ENCODE measurements around the gene MROH2A.

The MROH2A gene

DNA sequence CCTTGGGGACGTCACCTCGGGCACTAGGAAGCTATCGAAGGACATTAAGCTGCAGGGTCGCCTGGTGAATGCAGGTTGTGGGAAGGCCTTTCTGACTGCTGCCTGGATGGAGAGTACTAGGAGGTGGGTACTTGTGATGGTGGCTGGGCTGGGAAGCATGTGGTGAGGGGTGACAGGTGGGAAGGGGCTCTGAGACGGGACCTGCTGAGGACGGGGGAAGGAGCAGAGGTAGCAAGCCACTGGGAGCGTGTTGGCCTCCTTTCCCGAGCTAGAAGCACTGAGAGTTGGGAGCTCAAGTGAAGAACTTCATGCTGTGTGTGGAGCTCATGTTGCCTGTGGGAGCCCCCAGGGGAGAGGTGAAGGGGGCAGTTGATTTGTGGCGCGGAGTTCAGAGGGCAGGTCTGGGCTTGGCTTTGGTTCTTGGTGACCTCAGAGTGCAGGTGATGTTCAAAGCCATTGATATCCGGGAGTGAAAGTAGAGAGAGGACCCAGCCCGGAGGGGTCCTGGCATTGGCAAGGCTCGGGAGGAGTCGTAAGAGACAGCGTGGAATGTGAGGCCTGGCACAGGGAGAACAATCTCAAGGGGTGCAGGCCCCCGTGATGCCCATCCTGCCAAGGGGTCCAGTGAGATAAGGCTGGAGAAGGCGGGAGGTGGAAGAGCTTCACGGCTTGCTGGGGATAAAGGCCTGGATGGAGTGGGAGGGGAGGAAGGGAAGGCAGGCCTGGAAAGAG lies 13.2 kb downstream of the MROH2A start:
- no peaks in the 10 kb centered on the region for H3F3A ChIP-seq (ENCODE audit: low read depth)
- no peak overlapping the region for H3K4me2 ChIP-seq (ENCODE audit: low read depth, low read length, poor library complexity, severe bottlenecking)
- no peak overlapping the region for H2AFZ ChIP-seq (ENCODE audit: low read length)
- no peak overlapping the region for H3K4me3 ChIP-seq (ENCODE audit: low read length, poor library complexity, severe bottlenecking)
- H3K9ac ChIP-seq (ENCODE audit: low read depth, low read length, poor library complexity, severe bottlenecking), result no peak overlapping the region
- no peaks in the 10 kb centered on the region for H3K27me3 ChIP-seq (ENCODE audit: insufficient read depth, low read length, poor library complexity, severe bottlenecking)
- no peaks in the 10 kb centered on the region for H3K9me3 ChIP-seq (ENCODE audit: insufficient read depth, low read depth, low read length)
- H3K79me2 ChIP-seq (ENCODE audit: insufficient read depth, low read length), result no peaks in the 10 kb centered on the region
- TF ChIP-seq, protein P1, sequence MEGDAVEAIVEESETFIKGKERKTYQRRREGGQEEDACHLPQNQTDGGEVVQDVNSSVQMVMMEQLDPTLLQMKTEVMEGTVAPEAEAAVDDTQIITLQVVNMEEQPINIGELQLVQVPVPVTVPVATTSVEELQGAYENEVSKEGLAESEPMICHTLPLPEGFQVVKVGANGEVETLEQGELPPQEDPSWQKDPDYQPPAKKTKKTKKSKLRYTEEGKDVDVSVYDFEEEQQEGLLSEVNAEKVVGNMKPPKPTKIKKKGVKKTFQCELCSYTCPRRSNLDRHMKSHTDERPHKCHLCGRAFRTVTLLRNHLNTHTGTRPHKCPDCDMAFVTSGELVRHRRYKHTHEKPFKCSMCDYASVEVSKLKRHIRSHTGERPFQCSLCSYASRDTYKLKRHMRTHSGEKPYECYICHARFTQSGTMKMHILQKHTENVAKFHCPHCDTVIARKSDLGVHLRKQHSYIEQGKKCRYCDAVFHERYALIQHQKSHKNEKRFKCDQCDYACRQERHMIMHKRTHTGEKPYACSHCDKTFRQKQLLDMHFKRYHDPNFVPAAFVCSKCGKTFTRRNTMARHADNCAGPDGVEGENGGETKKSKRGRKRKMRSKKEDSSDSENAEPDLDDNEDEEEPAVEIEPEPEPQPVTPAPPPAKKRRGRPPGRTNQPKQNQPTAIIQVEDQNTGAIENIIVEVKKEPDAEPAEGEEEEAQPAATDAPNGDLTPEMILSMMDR (conservative IDR thresholded peaks at IDR 0.05; ENCODE audit: low read length), result no peak
- TF ChIP-seq EZH2phosphoT487 (IDR thresholded peaks at IDR 0.05; ENCODE audit: borderline replicate concordance), result no peak
- no peaks in the 10 kb centered on the region for H4K20me1 ChIP-seq (ENCODE audit: insufficient read depth, low read length, poor library complexity, severe bottlenecking)
- no peaks in the 10 kb centered on the region for H3K36me3 ChIP-seq (ENCODE audit: insufficient read depth, low read length)
- no peaks in the 10 kb centered on the region for H3K9me2 ChIP-seq (replicated peaks; ENCODE audit: low read depth, low read length)
- H3K4me1 ChIP-seq (ENCODE audit: insufficient read depth, low read length, poor library complexity, severe bottlenecking), result no peaks in the 10 kb centered on the region

- no peaks in the 10 kb centered on the region for H3K9me3 ChIP-seq (ENCODE audit: insufficient read depth, low read depth, low read length)
- no peak overlapping the region for H3K9ac ChIP-seq (ENCODE audit: low read depth, low read length, poor library complexity, severe bottlenecking)
- H3K79me2 ChIP-seq (ENCODE audit: insufficient read depth, low read length), result no peaks in the 10 kb centered on the region
- TF ChIP-seq EZH2phosphoT487 (IDR thresholded peaks at IDR 0.05; ENCODE audit: borderline replicate concordance), result no peak
- TF ChIP-seq, protein P1 (conservative IDR thresholded peaks at IDR 0.05; ENCODE audit: low read length), result no peak
- H3F3A ChIP-seq (ENCODE audit: low read depth), result no peaks in the 10 kb centered on the region
- no peaks in the 10 kb centered on the region for H3K4me1 ChIP-seq (ENCODE audit: insufficient read depth, low read length, poor library complexity, severe bottlenecking)
- no peak overlapping the region for H2AFZ ChIP-seq (ENCODE audit: low read length)
- no peaks in the 10 kb centered on the region for H4K20me1 ChIP-seq (ENCODE audit: insufficient read depth, low read length, poor library complexity, severe bottlenecking)
- H3K4me3 ChIP-seq (ENCODE audit: low read length, poor library complexity, severe bottlenecking), result no peak overlapping the region
- H3K36me3 ChIP-seq (ENCODE audit: insufficient read depth, low read length), result no peaks in the 10 kb centered on the region
- no peaks in the 10 kb centered on the region for H3K27me3 ChIP-seq (ENCODE audit: insufficient read depth, low read length, poor library complexity, severe bottlenecking)
- H3K9me2 ChIP-seq (replicated peaks; ENCODE audit: low read depth, low read length), result no peaks in the 10 kb centered on the region
- H3K4me2 ChIP-seq (ENCODE audit: low read depth, low read length, poor library complexity, severe bottlenecking), result no peak overlapping the region
These were observed 13.8 kb downstream of the MROH2A start for GRCh38 chr2:233791883-233792329.

- Histone ChIP-seq H3K4me1 (ENCODE audit: insufficient read depth, low read length, poor library complexity, severe bottlenecking) (no peaks in the 10 kb centered on the region), H3K9me3 (ENCODE audit: insufficient read depth, low read depth, low read length) (no peaks in the 10 kb centered on the region), H3K9me2 (replicated peaks; ENCODE audit: low read depth, low read length) (no peaks in the 10 kb centered on the region), H3K9ac (ENCODE audit: low read depth, low read length, poor library complexity, severe bottlenecking) (no peak overlapping the region), H2AFZ (ENCODE audit: low read length) (no peak overlapping the region), H3F3A (ENCODE audit: low read depth) (no peaks in the 10 kb centered on the region), H3K27me3 (ENCODE audit: insufficient read depth, low read length, poor library complexity, severe bottlenecking) (no peaks in the 10 kb centered on the region), H4K20me1 (ENCODE audit: insufficient read depth, low read length, poor library complexity, severe bottlenecking) (no peaks in the 10 kb centered on the region), H3K79me2 (ENCODE audit: insufficient read depth, low read length) (no peaks in the 10 kb centered on the region), H3K4me3 (ENCODE audit: low read length, poor library complexity, severe bottlenecking) (no peak overlapping the region), H3K4me2 (ENCODE audit: low read depth, low read length, poor library complexity, severe bottlenecking) (no peak overlapping the region), H3K36me3 (ENCODE audit: insufficient read depth, low read length) (no peaks in the 10 kb centered on the region)
- TF ChIP-seq, protein P1 (conservative IDR thresholded peaks at IDR 0.05; ENCODE audit: low read length), result no peak
- TF ChIP-seq EZH2phosphoT487 (IDR thresholded peaks at IDR 0.05; ENCODE audit: borderline replicate concordance), result no peak
These were observed 14.6 kb downstream of the MROH2A start for GRCh38 chr2:233792720-233793119.
